HFF-Myc (cell line): ENCODE results near the gene CADPS.

Experiments
- DNase-seq: peaks from one replicate; pipeline ENCODE4 v3.0.0-alpha.2; 2011; ENCODE audit warnings: low read depth; ENCODE audit errors: extremely low read depth
- H3K4me3 ChIP-seq: replicated peaks from 2 replicates; pipeline ENCODE4 v1.5.1; 2011; ENCODE audit warnings: low read depth, mild to moderate bottlenecking, control low read depth, low read length
- TF ChIP-seq, protein P1 (sequence below): IDR thresholded peaks from 2 replicates; pipeline ENCODE4 v1.5.1; 2012; ENCODE audit warnings: mild to moderate bottlenecking, low read depth, low read length, control low read depth; ENCODE audit errors: missing control alignments

The CADPS gene

DNA sequence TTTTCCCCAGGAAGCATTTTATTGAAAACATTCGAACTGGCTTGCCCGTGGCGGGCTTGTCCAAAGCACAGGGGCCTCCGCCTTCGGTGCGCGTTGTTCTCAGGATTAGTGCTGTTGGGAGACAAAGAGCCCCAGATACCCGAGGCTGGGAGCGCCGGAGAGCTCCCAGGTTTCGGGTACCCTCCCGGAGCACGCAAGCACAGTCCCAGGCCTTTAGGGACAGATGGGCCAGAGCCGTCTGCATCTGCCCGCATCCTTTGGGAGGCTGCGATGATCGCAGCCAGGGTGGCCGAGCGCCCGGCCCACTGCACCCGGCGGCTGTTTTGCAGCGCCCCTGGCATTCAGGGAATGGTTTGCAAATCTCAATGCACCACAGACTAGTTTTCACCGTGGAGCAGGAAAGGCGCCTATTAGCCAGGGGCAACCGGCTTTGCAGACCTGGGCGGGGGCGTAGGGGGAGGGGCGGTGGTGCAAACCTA lies 496.9 kb downstream of the CADPS start:
- TF ChIP-seq, protein P1, sequence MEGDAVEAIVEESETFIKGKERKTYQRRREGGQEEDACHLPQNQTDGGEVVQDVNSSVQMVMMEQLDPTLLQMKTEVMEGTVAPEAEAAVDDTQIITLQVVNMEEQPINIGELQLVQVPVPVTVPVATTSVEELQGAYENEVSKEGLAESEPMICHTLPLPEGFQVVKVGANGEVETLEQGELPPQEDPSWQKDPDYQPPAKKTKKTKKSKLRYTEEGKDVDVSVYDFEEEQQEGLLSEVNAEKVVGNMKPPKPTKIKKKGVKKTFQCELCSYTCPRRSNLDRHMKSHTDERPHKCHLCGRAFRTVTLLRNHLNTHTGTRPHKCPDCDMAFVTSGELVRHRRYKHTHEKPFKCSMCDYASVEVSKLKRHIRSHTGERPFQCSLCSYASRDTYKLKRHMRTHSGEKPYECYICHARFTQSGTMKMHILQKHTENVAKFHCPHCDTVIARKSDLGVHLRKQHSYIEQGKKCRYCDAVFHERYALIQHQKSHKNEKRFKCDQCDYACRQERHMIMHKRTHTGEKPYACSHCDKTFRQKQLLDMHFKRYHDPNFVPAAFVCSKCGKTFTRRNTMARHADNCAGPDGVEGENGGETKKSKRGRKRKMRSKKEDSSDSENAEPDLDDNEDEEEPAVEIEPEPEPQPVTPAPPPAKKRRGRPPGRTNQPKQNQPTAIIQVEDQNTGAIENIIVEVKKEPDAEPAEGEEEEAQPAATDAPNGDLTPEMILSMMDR, result no peak
- H3K4me3 ChIP-seq, result no peak overlapping the region
- DNase-seq, result no peak

DNA sequence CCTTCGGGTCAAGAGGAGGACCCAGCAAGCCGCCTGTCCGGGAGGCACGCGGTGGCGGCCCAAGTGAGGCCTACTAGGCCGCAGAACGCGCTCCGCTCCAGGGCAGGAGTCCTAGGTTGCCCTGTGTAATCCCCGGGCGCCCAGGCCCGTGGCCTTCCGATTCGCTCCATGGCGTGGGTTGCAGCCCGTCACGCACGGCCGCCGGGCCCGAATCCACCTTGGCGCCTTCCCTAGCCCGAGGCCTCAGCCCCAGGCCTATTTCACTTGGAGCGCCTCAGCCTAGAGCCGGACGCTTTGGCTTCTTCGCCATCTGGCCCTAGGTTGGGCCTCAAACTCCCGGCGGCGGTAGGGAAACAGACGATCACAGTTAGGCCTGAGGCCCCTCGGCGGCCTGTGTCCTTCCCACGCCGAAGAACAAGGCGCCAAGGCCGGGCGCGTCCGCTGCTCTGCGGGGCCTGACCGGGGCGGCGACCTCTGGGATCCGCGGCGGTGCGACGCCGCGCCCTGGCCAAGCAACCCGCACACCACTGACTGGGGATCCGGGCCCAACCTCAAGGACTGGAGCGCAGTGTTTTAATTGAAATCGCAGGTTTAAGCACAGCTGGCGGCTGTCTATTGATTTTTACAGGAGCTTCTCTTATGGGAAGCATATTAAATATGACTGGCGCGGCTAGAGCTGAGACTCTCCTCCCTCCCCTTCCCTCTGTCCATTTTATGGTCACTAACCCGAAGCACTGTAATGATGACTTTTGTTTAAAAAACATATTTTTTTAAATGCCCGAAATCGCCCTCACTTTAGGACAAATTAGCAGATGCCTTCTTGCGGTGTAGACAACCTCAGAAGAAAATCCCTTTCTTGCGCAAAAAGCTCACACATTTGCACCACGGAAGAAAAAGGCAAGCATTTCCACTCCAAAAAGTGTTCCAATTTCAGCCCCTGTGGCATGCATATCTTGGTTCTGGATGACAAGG lies 498.0 kb downstream of the CADPS start:
- TF ChIP-seq, protein P1, result no peak
- DNase-seq, result no peak
- no peak overlapping the region for H3K4me3 ChIP-seq

DNA sequence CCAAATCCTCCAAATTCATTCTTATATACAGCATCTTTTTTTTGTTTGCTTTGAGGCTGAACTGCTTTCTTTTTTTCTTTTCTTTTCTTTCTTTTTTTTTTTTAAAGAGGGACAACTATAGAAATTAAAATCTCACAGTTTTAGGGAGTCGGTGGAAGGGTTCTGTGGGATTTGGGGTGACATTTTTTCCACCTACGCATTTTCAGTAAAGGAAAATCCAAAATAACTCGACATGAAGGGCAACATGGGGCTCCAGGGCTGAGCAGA lies 498.8 kb downstream of the CADPS start:
- TF ChIP-seq, protein P1, result no peak
- DNase-seq, result no peak
- no peak overlapping the region for H3K4me3 ChIP-seq

DNA sequence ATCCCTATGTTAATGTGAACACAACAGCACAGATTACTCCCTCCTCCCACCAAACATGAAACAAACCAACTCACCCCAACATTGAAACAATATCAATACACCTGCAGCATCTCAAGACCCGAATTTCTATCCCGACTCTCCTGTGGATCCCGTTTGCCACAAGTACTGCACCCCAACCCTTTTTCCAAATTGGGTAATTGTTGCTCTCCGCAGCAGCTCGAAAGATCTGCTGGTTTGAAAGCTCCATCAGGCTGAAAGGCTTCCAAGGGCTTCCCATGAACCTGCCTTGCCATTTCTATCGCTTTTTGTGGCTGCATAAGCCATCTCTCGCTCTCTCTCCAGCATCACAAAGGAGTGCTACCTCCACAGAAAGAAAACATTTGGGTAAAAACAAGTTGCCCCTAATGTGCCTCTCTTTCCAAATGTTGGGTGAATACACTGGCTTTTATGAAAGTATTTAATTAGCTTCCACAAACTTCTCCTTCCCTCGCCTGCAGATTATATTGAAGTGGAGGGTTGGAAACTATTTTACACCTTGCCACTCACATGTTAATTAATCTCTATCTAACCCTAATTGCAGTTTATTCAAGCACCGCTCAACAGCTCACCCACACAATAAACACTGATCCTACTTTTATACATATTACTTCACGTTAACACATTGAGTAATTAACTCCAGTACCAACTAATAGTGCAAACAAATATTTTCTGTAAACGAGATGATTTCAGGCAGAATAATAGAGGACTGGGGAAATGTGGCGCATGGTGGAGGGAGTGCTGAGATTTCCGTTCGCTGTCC lies 499.4 kb downstream of the CADPS start:
- no peak for DNase-seq
- no peak overlapping the region for H3K4me3 ChIP-seq
- TF ChIP-seq, protein P1, result no peak

DNA sequence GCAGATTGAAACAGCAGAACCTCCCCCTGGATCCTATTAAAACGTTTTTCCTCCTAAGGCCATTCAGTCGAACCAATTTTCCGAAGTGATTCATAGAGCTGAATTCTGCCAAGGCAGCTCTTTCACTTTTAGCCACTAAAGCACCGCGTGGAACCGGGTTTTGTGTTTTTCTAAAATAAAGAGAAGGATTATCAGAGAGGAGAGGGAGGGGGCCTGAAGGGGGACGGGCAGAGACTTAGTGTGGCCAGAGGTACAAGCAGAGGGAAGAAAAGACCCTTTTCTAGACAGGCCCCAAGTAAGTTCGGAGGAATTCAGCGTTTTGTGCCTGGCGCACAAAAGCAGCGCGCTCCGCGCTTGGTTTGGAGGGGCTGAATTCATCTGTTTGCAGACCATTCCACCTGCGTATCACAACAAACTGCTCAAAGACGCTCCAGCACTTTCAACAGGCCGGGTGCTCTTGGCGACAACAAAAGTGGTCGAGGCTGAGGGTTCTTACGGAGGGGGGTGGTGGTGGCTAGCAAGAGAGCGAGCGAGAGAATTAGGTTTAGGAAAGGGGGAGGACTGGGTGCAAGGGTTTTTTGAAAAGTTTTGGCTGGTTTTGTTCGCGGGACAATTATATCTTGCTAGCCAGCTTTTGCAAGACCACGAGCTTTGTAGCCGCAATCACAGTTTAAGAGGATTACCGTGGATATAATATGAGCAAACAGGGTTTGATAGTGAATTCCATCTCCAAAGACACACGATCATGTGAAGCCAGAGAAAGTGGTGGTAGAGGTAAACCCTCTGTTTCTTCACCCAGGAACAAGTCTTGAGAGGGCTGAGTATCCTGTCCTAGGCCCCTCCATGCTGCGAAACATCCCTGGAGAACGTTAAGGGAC lies 500.6 kb downstream of the CADPS start:
- TF ChIP-seq, protein P1, result no peak
- no peak overlapping the region for H3K4me3 ChIP-seq
- DNase-seq, result no peak

DNA sequence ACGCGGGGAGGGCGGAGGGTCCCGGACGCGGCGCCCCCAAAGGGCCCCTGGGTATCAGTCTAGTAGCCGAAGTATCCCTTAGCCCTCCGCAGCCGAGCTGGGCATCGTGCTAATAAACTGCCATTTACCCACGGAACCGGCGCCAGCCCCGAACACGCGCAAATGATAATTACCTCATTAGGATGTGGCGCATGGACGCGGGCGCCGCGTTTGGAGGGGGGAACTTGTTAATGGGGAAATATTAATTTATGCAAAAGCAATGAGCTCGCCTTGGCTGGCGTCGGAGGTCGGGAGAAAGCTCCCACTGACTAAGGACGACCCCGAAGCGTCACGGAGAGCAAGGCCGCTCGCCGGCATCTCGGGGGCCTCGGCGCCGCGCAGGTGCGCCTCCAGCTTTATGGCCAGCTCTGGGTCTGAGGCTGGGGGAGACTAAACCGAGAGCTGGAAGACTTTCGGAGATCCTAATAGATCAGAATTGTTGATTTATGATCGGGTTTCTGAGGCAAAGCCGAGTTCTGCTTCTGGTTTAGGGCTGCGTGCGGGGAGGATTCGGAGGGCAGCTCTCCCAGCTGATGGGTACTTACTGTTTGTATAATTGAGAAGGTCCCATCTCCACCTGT lies 501.4 kb downstream of the CADPS start:
- TF ChIP-seq, protein P1, result no peak
- DNase-seq, result no peak
- no peak overlapping the region for H3K4me3 ChIP-seq
